HG03135 (cell line): ENCODE data around the gene PTRH2.

Source experiments
- ATAC-seq: cut with Tn5 transposase; IDR thresholded peaks from one replicate; pipeline ENCODE4 v1.9.1; 2021; ENCODE audit warnings: mild to moderate bottlenecking, moderate library complexity; ENCODE audit not compliant: unreplicated experiment

Gene PTRH2

GRCh38 chr17:59722623-59723022 lies 15.4 kb upstream of the PTRH2 start:
- ATAC-seq: no peak

- ATAC-seq: no peak
Observed at GRCh38 chr17:59719526-59719925, 12.3 kb upstream of the PTRH2 start.

GRCh38 chr17:59716427-59716826 lies 9.2 kb upstream of the PTRH2 start:
- no peak for ATAC-seq

GRCh38 chr17:59714255-59714654 lies 7.0 kb upstream of the PTRH2 start:
- ATAC-seq: no peak

- no peak for ATAC-seq
Observed at GRCh38 chr17:59712862-59713261, 5.6 kb upstream of the PTRH2 start.

GRCh38 chr17:59711936-59712335 lies 4.7 kb upstream of the PTRH2 start:
- no peak for ATAC-seq

GRCh38 chr17:59707971-59708430 lies 771 bp upstream of the PTRH2 start:
- ATAC-seq: no peak

GRCh38 chr17:59702304-59702703 lies 4.9 kb downstream of the PTRH2 start:
- no peak for ATAC-seq

- no peak for ATAC-seq
Observed at GRCh38 chr17:59699786-59700185, 7.4 kb downstream of the PTRH2 start.

GRCh38 chr17:59699218-59699617 lies 8.0 kb downstream of the PTRH2 start:
- ATAC-seq: no peak

GRCh38 chr17:59698143-59698542 lies 9.1 kb downstream of the PTRH2 start:
- no peak for ATAC-seq

GRCh38 chr17:59696682-59697277 lies 10.4 kb downstream of the PTRH2 start:
- ATAC-seq: no peak

- no peak for ATAC-seq
Observed at GRCh38 chr17:59695945-59696681, 11.1 kb downstream of the PTRH2 start.

- ATAC-seq: no peak
Observed at GRCh38 chr17:59694344-59694743, 12.9 kb downstream of the PTRH2 start.

GRCh38 chr17:59693582-59693981 lies 13.6 kb downstream of the PTRH2 start:
- no peak for ATAC-seq

- no peak for ATAC-seq
Observed at GRCh38 chr17:59688496-59688895, 18.7 kb downstream of the PTRH2 start.

GRCh38 chr17:59688008-59688407 lies 19.2 kb downstream of the PTRH2 start:
- no peak for ATAC-seq

- no peak for ATAC-seq
Observed at GRCh38 chr17:59684967-59685366, 22.3 kb downstream of the PTRH2 start.

- ATAC-seq: no peak
Observed at GRCh38 chr17:59683283-59683682, 23.9 kb downstream of the PTRH2 start.

GRCh38 chr17:59680314-59680713 lies 26.9 kb downstream of the PTRH2 start:
- ATAC-seq: no peak

GRCh38 chr17:59678918-59679317 lies 28.3 kb downstream of the PTRH2 start:
- ATAC-seq: no peak

GRCh38 chr17:59676716-59677115 lies 30.5 kb downstream of the PTRH2 start:
- no peak for ATAC-seq

GRCh38 chr17:59675231-59675630 lies 32.0 kb downstream of the PTRH2 start:
- ATAC-seq: no peak
